Adrenal gland (tissue), 5 donors: Measurements from ENCODE around the gene OR2AJ1.

Source experiments
- CTCF ChIP-seq, 6 experiments: fragments of 450-650 bp in 4 of 6; fragments of 200-600 bp in 2 of 6; sonication (generic) in 1 of 6; IDR thresholded peaks; 1 replicate in 5 of 6; 2 replicates in 1 of 6; pipeline versions ENCODE4 v1.5.1 to v1.8.0; 2016 to 2021; ENCODE audit warnings: antibody characterized with exemption in 6 of 6, mild to moderate bottlenecking in 2 of 6, moderate library complexity in 1 of 6
- POLR2A ChIP-seq, 2 donors: fragments of 450-650 bp; IDR thresholded peaks; one replicate each; pipeline ENCODE4 v1.6.1; 2017; ENCODE audit warnings: antibody characterized with exemption in 2 of 2, mild to moderate bottlenecking in 2 of 2, moderate library complexity in 1 of 2
- donor health status: DM: no; HTN: no; CAD: no.

GRCh38 chr1:247883346-247883745, 41.3 kb upstream of the OR2AJ1 start:
- TF ChIP-seq CTCF (IDR thresholded peaks at IDR 0.05) = no peak
- TF ChIP-seq POLR2A (IDR thresholded peaks at IDR 0.05) = no peak
